Loucy (cell line): ENCODE measurements around the gene PTH1R.

Experiments
- CTCF ChIP-seq: fragments of 200-600 bp; sonication (generic); conservative IDR thresholded peaks from 2 replicates; pipeline ENCODE4 v1.5.1; 2014; ENCODE audit warnings: mild to moderate bottlenecking, antibody characterized with exemption, low read length
- EZH2phosphoT487 ChIP-seq: fragments of 200-600 bp; IDR thresholded peaks from 2 replicates; pipeline ENCODE4 v1.6.1; 2018; ENCODE audit warnings: antibody characterized with exemption, mild to moderate bottlenecking, moderate library complexity, borderline replicate concordance

- TF ChIP-seq CTCF (no peak), EZH2phosphoT487 (no peak)
Observed at GRCh38 chr3:46885612-46886011, 8.1 kb downstream of the PTH1R start.
